NCI-H1417 treated with DMSO at 0.1 percent for 48 hours (cell line): ENCODE results near the gene GLI1.
"Not testable (repeated sequence)": the region's sequence is repeated elsewhere in the genome, so short reads cannot be mapped to it uniquely, and the experiment has no call there.

Source experiments
- DNase-seq: peaks from one replicate; lab custom pipeline; 2025; lab: John Stamatoyannopoulos, UW

GLI1 gene

GRCh38 chr12:57498132-57498502 is 38.5 kb downstream of the GLI1 start:
- no peak for DNase-seq

- DNase-seq = no peak
Measured at GRCh38 chr12:57498571-57498970, 39.0 kb downstream of the GLI1 start.

- no peak for DNase-seq
Measured at GRCh38 chr12:57500213-57500612, 40.6 kb downstream of the GLI1 start.

- DNase-seq = not testable (repeated sequence)
Measured at GRCh38 chr12:57502311-57502969, 42.9 kb downstream of the GLI1 start.

- not testable (repeated sequence) for DNase-seq
Measured at GRCh38 chr12:57506541-57506940, 47.0 kb downstream of the GLI1 start.

- not testable (repeated sequence) for DNase-seq
Measured at GRCh38 chr12:57507796-57508195, 48.2 kb downstream of the GLI1 start.

GRCh38 chr12:57511161-57511560 is 51.6 kb downstream of the GLI1 start:
- DNase-seq = no peak

- DNase-seq = no peak
Measured at GRCh38 chr12:57511588-57512325, 52.2 kb downstream of the GLI1 start.

- no peak for DNase-seq
Measured at GRCh38 chr12:57512665-57513064, 53.1 kb downstream of the GLI1 start.

GRCh38 chr12:57513266-57513665 is 53.7 kb downstream of the GLI1 start:
- DNase-seq = no peak

GRCh38 chr12:57513677-57514076 is 54.1 kb downstream of the GLI1 start:
- not testable (repeated sequence) for DNase-seq

- not testable (repeated sequence) for DNase-seq
Measured at GRCh38 chr12:57514246-57514645, 54.7 kb downstream of the GLI1 start.

GRCh38 chr12:57514720-57515407 is 55.3 kb downstream of the GLI1 start:
- DNase-seq = peak; percentile 46

- DNase-seq = no peak
Measured at GRCh38 chr12:57515408-57515933, 55.9 kb downstream of the GLI1 start.

GRCh38 chr12:57515934-57516541 is 56.5 kb downstream of the GLI1 start:
- no peak for DNase-seq

GRCh38 chr12:57516617-57517153 is 57.1 kb downstream of the GLI1 start:
- DNase-seq = no peak

GRCh38 chr12:57517187-57517586 is 57.6 kb downstream of the GLI1 start:
- no peak for DNase-seq

- DNase-seq = not testable (repeated sequence)
Measured at GRCh38 chr12:57517718-57518117, 58.1 kb downstream of the GLI1 start.

GRCh38 chr12:57518176-57518919 is 58.8 kb downstream of the GLI1 start:
- no peak for DNase-seq

GRCh38 chr12:57518920-57519795 is 59.6 kb downstream of the GLI1 start:
- DNase-seq = no peak

GRCh38 chr12:57519796-57520052 is 60.1 kb downstream of the GLI1 start:
- DNase-seq = no peak
